ENCODE results near the gene TMEM135.

DNA sequence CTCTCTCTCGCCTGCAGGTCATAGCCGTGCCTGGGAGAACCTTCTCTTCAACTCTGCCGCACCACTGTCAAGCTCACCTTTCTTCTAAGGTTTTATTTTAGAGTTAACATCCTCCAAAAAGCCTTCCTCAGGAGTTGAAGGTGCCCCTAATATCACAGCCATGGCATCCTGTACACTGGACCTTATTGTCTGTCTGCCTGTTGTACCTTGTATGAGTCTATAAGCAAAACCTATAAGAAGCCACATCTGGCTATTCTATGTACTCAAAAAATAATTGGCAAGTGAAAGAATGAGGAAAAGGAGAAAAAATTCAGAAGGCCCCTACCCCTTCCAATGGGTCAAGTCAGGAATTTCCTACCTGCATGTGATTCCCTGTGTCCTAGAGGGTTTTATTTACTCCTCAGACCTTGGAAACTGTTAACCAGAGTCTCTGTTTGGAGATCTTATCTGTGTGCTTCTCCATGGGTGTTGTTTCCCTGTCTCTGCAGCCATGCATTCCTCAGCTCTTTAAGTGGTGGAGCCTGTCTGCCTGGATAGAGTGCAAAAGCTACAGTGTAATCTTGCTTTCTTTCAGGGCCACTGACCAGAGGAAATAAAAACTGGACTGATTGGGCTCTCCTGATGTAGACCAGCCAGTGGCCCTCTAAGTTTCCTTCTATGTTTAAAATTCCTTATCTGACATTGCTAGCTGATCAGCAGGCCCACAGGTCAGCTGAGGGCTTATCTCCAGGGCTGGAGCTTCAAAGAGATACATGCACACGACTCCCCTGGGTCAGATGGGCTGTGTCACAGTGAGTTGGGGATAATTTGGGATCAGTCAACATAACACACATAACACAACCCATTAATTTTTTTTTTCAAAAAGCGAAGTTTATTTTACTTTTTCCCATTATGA lies 37.6 kb upstream of the TMEM135 start:
- TF ChIP-seq CTCF (IDR thresholded peaks at IDR 0.05): no peak
- TF ChIP-seq EZH2 (IDR thresholded peaks at IDR 0.05; ENCODE audit: borderline replicate concordance, insufficient read depth, low read depth, low read length, poor library complexity, severe bottlenecking): no peak
